HL-60/S4 (cell line): ENCODE results near the gene FOXL3.
"Not testable (repeated sequence)": the region's sequence is repeated elsewhere in the genome, so short reads cannot be mapped to it uniquely, and the experiment has no call there.

Experiments
- in situ Hi-C: fragments of 300-500 bp; cut with MboI; formaldehyde crosslinking; loops from 2 replicates; pipeline ENCODE4 v1.14.3; 2022; ENCODE audit warnings: low sequenced_read_pairs

FOXL3 gene

GRCh38 chr7:289756-290553, at the start of gene FOXL3:
Gene FOXL3 (plus strand): TSS chr7:290170. CDS start chr7:290170, 0 bp downstream.
- in situ Hi-C loops = no loop called here

GRCh38 chr7:240887-241421, 49.0 kb upstream of the FOXL3 start:
- in situ Hi-C loops = no loop called here

DNA sequence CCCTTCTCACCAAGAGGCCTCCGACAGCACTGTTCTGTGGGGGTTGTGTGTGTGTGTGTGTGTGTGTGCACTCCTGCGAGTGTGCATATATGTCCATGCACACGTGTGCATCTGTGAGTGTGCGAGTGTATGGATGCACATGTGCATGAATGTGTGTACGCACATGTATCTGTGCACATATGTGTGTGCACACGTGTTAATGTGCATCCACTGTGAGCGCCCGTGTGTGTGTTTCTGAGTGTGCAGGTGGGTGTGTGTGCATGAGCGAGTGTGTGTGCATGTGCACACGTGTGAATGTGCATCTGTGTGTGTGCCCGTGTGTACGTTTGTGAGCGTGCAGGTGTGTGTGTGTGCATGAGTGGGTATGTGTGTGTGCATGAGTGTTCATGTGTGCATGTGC, 48.5 kb upstream of the FOXL3 start:
- in situ Hi-C loops = no loop called here

- in situ Hi-C loops = not testable (repeated sequence)
Observed at GRCh38 chr7:242826-243579, 47.0 kb upstream of the FOXL3 start.

GRCh38 chr7:243580-243978, 46.4 kb upstream of the FOXL3 start:
- in situ Hi-C loops = not testable (repeated sequence)

- in situ Hi-C loops = no loop called here
Observed at GRCh38 chr7:244974-245373, 45.0 kb upstream of the FOXL3 start.

GRCh38 chr7:245574-246295, 44.2 kb upstream of the FOXL3 start:
- in situ Hi-C loops = no loop called here

GRCh38 chr7:246451-246850, 43.5 kb upstream of the FOXL3 start:
- in situ Hi-C loops = no loop called here

DNA sequence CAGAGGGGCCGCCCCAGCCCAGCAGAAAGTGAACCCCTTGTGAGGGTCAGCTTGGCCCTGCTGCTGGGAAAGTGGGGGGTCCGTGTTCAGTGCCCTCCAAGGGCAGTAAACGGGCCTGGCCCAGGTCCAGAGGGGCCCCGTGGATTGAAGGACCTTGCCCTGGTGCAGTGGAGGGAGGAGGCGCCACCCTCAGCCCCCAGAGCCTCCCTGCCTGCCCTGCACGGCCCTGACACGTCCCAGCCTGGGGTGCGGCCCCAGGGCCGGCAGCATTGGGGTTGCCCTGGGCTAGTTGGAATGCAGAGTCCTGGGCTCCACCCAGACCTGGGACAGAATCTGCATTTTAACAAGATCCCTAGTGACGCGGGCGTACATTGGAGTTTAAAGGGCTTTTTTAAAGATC, 42.8 kb upstream of the FOXL3 start:
- in situ Hi-C loops = no loop called here

DNA sequence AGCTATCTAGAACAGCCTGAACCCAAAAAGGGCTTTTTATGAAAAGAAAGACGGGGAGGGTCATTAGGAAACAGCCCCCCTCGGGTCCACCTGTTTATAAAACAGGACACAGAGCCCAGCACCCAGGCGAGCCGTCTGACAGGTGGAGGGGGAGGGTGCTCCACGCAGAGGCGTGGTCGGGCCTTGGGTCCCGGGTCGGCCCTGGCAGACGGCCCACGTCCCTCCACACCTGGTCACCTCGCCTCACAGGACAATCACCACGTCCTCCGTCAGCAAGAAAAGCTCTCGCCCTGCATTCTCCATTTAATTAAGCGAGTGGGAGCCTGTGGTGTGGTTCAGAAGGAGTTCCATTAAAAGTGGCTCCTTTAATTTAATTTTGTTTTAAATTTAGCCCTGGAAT, 42.3 kb upstream of the FOXL3 start:
- in situ Hi-C loops = no loop called here

GRCh38 chr7:248732-249435, 41.1 kb upstream of the FOXL3 start:
- in situ Hi-C loops = no loop called here

GRCh38 chr7:249989-250388, 40.0 kb upstream of the FOXL3 start:
- in situ Hi-C loops = no loop called here

GRCh38 chr7:250523-250922, 39.4 kb upstream of the FOXL3 start:
- in situ Hi-C loops = no loop called here

DNA sequence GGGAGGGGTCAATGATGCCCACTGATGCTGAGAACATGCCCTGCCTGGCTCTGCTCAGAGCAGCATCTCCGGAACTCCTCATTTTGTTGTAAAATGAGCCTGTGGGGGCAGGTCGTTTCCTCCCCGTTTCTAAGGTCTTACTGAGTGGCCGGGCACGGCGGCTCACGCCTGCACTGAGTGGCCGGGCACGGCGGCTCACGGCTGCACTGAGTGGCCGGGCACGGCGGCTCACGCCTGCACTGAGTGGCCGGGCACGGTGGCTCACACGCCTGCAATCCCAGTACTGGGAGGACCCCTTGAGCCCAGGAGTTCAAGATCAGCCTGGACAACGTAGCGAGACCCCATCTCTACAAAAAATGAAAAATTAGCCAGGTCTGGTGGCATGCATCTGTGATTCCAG, 39.0 kb upstream of the FOXL3 start:
- in situ Hi-C loops = no loop called here

DNA sequence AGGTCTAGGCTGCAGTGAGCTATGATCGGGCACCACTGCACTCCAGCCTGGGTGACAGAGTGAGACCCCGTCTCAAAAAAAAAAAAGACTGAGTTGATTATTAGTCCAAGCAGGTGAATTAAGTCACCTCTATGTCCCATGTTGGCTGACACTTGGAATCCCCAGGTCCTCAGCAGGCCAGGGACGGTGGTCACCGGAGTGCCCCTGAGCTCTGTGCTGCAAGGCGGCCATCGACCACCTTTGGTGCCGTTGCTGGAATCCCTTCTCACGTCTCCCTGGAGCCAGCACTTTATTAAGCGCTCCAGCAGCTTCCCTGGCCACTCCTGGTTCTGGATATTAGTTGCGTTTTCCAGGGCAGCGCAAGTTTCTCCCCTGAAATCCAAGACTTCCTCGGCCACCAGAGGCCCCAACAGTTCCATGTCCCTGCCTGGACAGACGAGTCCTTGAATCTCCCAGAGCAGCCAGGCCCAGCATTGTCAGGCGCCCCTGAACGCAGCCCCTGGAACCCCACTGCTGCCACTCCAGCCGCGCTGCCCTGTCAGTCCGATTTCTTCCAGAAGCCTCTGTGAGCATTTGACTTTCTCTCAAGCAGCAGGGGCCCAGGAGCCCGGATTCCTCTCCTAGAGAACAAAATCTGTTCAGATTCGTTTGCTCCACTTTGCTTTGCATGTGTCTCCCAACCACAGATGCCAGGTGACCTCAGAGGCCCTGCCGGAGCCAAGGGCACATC, 38.4 kb upstream of the FOXL3 start:
- in situ Hi-C loops = no loop called here

DNA sequence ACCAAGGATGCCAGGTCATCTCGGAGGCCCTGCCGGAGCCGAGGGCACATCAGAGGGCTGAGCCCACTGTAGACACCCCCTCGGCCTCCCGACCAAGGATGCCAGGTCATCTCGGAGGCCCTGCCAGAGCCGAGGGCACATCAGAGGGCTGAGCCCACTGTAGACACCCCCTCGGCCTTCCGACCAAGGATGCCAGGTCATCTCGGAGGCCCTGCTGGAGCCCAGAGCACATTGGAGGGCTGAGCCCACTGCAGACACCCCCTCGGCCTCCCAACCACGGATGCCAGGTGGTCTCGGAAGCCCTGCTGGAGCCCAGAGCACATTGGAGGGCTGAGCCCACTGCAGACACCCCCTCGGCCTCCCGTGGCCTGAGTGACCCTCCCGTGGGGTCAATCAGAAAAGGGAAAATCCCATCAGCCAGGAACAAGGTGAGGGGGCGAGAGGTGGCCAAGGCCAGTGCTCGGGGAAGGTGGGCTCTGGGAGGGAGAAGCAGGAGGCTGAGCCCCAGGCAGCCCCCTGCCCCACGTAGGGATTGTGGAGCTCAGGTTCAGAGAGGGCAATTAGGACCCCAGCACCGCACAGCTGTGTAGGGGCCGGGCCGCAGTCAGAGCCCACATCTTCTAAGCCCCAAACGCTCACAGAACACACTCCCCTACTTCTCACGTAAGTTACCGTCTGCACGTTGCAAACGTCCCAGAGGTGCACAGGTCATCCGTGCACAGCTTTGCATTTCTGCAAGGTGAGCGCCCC, 37.6 kb upstream of the FOXL3 start:
- in situ Hi-C loops = no loop called here

GRCh38 chr7:252981-253380, 37.0 kb upstream of the FOXL3 start:
- in situ Hi-C loops = no loop called here

- in situ Hi-C loops = no loop called here
Observed at GRCh38 chr7:253581-254336, 36.2 kb upstream of the FOXL3 start.
